Fibroblast of gingiva (primary cell): Measurements from ENCODE around the gene CDKN2C.
"Not testable (repeated sequence)": the region's sequence is repeated elsewhere in the genome, so short reads cannot be mapped to it uniquely, and the experiment has no call there.

ENCODE experiments used
- DNase-seq: peaks from one replicate; pipeline ENCODE4 v3.0.0-alpha.2; 2011; ENCODE audit warnings: low read depth

The CDKN2C gene

DNA sequence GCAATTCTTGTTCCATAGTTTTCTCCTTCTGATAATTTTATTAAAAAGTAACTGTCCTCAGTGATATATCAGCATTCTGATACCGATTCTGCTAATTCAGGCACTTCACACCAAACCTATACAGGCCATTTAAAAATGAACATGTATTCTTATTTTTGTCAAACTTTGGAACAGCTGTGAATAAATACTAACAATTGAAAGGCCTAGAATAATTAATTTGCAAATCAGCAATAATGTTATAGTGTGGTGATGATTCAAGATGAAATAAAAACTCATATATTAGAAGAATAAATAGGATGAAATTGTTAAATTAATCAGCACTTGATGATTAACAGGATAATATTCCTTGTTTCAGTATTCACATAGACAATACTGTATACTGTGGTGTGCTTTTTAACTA lies 9.9 kb downstream of the CDKN2C start:
- DNase-seq, result no peak

DNA sequence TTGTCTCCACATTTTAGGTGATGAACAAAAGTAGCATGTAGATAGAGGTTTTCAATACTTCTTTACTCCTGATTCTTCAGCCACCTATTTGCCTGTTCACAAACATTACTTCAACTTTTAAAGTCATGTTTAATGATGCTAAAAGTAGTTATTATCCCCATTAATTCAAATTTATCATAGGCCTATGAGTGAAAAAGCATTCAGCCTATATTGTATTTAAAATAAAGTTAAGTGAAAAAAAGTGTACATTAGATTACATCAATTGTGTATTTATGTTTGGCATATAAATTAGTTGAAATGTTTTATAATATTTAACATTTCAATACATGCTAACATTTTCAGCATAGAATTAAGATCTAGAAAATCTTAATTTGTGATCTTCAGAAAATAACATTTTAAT lies 10.5 kb downstream of the CDKN2C start:
- no peak for DNase-seq

DNA sequence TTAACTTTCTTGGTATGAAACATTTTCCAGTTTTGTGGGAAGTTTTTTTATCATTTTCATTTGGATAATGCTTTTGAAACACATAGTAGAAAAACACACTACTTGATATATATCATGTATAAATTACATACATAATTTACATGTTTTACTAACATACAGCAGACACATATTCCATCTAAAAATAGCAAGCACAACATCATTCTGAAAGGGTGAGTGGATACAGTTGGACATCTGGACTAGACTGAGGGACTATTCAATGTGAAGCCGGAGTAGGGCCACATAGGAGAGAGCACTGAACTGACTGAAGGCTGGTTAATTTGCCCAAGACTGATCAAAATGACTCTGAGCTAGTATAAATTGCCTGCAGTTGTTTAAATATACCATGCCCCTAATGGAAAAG lies 11.7 kb downstream of the CDKN2C start:
- DNase-seq, result no peak

DNA sequence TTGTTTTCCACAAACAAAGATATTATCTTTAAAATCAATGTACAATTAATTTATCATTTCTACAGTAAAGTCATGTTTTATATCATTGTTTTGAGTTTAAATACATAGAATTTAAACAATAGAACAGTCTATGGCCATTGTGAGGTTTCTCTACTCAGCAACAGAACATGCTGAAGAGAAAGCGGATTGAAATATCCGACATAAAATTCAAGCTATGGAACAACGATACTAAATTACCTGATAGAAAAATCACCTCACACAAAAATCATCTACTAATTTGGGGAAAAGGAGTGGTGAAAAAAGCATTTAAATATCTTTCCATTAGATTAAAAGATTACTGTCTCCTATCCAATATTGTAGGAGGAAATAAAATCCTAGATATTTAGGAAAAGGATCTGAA lies 12.6 kb downstream of the CDKN2C start:
- no peak for DNase-seq

DNA sequence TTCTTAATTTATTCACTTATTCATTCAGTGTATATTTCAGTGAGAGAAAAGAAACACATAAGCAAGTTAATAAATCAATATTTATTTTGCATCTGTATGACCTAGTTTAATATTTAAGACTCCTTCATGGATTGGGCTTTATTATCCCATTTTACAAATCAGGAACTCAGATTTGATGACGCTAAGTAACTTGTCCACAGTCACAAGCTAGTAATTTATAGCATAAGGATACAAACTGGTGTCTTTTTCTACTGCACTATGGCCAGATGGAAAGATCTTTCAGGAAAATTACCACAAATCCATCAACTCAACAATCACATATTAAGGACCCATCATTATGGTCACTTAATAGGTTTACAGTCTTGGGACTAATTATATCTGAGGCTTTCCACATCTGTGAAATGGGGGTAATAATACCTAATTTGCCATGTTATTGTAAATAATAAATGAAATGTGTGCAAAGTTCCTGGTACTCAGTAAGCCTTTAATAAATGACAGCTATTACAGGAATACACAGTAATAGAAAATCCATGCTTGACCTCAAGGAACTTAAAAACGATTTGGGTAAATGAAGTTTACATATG lies 13.3 kb downstream of the CDKN2C start:
- DNase-seq, result no peak

DNA sequence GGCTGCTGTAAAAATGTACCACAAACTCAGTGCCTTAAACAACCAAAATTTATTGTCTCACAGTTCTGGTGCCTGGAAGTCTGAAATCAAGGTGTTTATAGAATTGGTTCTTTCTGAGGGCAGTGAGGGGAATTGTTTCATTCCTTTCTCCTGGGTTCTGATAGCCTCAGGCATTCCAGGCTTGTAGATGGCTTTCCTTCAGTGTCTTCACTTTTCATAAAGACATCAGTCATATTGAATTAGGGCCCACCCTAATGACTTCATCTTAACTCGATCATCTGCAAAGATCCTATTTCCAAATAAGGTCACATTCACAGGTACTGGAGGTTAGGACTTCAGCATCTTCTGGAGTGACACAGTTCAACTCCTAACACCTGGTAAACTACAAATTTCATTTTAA lies 15.0 kb downstream of the CDKN2C start:
- no peak for DNase-seq

DNA sequence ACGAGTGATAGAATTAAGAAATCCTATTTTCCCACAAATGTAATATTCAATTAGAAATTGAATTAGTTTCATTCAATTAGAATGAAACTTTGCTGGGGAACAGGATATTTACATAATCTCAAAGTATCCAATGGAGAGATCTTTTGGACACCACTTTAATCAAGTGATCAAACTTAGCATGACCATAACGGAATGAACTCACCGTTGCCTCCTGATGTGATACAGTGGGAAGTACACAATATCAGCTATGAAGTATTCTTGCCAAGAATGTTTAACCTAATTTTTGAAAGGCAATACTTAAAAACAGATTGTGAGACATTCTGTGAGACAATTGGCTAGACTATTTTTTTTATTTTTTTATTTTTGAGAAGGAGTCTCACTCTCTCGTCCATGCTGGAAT lies 16.6 kb downstream of the CDKN2C start:
- peak; percentile 15 for DNase-seq

DNA sequence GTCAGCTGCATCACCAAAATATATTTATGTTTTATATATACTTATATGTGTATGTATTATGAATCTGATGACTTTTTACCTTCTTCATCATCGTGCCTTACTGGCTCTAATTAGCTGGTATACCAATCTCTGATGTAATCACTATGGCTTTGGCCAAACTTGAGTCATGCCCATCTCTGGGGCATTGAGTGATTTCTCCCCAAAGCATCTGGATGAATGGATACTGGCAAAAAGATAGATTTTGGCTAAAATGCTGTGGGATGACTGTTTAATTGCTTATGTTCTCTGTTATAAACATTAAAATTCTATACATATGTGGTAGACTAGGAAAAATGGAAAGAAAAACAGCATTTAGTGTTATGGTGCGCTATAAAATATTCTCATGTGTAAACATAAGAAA lies 19.6 kb downstream of the CDKN2C start:
- DNase-seq, result peak; percentile 79

DNA sequence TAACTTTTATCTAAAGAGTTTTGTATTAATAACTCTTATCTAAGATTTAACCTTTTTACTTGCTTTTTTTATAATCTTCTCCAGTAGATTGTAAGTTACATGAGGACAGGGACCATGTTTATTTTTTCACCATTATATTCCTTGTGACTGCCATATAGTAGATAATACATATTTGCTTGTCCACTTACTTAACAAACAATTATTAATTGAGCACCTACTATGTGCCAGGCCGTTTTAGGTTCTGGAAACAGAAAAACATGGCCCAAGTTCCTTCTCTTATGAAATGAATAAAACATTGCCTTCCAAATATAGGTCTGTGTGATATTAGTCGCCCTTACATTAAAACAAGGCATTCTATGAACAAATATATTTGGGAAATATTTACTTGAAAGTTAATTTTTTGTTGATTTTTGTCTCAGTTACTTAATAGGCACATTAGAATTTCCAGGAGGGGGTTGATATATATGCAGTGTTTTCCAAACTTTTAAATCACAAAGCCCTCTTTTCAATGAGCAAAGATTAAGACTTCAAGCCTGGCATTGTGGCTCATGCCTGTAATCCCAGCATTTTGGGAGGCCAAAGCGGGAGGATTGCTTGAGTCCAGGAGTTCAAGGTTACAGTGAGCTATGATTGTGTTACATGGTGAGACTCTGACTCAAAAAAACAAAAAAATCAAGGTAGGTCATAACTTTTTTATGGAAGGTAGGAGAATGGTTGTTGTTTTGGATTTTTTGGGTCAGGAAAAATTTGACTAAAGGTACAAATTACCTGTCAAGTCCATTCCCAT lies 22.7 kb downstream of the CDKN2C start:
- DNase-seq, result no peak

DNA sequence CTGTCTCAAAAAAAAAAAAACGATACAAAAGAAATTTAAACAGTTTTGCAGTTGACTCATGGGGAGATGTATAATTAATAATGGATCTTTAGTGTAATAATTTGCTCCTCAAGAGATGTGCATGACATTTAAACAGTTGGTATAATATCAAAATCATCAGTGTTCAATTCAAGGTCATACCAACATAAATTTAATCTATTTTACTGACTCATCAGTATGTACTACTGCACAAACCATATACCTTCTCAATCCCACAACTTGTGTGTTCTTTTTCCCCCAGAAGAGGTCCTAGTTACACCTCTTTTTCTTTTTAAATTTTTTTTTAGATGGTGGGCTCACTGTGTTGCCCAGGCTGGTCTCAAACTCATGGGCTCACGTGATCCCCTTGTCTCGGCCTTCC lies 23.6 kb downstream of the CDKN2C start:
- no peak for DNase-seq

DNA sequence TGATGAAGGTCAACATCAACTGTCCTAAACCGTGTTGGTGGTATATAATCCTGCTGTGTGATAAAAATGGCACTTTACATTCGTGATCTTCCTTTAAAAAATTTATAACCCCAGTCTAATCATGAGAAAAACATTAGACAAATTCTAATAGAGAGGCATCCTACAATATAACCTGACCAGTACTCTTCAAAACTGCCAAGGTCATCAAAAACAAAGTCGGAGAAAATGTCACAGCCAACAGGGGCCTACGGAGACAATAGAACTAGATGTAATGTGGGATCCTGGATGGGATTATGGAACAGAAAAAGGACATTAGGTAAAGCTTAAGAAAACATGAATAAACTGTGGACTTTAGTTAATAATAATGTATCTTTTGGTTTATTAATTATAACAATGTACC lies 25.0 kb downstream of the CDKN2C start:
- no peak for DNase-seq

DNA sequence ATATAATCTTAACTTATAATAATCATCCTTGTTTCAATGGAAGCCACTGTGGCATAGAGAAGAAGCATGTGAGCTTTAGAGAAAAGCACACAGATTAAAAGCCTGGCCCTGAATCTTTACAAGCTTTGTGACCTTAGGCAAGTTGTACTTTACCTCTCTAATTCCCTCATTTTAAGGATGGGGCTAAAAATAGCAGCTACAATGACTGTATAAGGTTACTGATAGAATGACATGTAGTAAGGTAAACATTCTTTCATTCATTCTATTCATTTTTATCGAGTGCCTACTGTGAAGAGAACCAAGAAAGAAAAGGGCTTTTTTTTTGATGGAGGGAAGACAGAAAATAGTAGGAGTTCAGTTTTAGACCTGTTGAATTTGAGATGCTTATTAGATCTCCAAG lies 25.6 kb downstream of the CDKN2C start:
- DNase-seq, result no peak

DNA sequence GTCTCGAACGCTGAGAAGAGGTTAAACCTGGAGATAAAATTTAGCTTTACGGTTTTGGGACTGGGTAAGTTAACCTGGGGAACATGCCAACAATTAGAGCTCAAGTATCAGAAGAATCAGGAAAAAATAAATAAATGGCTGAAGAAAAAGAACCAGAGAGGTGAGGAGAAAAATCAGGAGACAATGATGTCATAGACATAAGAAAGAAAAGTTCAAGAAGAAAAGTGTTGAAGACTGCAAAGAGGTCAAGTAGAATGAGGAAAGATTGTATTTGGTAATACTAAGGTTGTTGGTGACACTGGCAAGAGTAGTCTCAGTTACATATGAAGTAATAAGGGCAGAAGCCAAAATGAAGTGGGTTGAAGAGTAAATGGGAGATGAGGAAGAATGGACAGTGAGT lies 26.0 kb downstream of the CDKN2C start:
- DNase-seq, result no peak

DNA sequence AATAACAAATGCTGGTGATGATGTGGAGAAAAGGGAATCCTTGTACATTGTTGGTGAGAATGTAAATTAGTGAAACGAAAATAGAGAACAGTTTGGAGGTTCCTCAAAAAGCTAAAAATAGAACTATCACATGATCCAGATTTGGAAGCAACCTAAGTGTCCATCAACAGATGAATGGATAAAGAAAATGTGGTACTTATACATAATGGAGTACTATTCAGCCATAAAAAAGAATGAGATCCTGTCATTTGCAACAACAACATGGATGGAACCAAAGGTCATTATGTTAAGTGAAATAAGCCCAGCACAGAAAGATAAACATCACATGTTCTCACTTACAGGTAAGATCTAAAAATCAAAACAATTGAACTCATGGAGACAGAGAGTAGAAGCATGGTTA lies 29.3 kb downstream of the CDKN2C start:
- DNase-seq, result not testable (repeated sequence)

DNA sequence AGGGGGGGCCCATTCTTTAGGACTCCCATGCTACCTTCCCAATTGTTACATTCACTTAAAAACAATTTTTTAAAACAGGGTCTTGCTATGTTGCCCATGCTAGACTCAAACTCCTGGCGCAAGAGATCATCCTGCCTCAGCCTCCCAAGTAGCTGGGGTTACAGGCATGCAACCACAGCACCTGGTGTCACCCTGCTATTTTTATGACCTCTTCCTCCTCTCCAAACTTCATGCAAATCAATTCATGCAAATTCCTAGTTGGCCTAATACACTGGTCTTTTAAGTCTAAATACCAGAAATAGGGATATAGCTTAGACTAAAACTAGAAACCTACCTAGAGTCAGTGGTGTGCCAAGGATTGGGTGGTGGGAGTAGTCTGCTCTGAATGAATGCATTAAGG lies 30.1 kb downstream of the CDKN2C start:
- DNase-seq, result no peak

DNA sequence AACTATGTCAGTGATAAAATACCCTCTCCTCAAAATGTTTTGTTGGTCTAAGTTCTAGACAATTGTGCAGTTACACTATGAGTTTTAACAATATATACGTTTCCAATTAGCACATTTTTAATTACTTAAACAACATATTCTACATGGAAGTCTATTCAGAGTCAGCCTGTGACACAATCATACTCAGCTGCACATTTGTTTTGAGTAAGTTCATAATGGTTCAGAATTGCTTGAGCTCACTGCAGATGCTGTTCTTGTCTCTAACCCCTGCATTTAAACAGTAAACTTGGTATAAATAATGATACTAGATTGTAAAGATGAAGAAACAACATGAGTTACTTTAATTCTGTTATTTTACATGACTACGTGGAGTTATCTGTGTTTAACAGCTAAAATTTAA lies 30.6 kb downstream of the CDKN2C start:
- DNase-seq, result no peak

DNA sequence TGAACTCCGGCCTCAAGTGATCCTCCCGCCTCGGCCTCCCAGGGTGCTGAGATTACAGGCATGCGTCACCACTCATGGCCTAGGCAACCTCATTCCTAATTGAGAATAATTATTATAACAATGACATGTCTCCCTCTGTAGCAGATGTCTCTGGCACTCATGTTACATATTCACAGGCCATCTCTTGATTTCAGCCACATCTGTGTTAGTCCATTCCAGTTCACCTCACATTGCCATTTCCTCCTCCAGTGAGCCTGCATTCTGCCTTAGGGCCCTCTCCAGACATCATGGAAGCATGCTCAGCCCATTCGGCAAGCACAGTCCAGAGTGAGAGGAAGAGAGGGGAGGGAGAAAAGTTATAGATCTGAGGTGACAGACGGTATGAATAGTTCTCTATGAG lies 32.5 kb downstream of the CDKN2C start:
- DNase-seq, result no peak

DNA sequence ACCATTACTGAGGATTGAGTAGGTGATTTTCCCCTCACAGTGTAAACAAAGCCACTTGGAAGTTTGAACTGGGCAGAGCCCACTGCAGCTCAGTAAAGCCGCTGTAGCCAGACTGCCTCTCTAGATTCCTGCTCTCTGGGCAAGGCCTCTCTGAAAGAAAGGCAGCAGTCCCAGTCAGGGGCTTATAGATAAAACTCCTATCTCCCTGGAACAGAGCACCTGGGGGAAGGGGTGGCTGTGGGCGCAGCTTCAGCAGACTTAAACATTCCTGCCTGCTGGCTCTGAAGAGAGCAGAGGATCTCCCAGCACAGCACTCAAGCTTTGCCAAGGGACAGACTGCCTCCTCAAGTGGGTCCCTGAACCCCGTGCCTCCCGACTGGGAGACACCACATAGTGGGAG lies 35.5 kb downstream of the CDKN2C start:
- not testable (repeated sequence) for DNase-seq

DNA sequence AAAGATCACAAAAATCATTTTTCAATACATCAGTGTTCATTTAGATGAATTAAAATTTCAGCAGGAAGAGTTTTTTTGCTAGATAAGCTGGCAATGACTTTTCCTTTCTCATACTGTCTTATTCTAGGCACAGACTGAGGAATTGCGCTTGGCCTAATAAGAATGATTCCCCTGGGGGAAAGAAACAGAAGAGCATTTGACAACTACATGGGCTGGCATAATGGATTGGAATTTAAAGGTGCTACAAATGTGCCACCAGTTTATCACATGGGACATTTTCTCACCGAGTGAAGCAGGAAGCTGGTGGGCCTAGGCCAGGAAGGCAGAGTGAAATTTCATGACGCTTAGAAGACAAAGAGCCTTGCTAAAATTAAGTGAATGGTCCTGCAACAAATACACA lies 39.3 kb downstream of the CDKN2C start:
- no peak for DNase-seq

DNA sequence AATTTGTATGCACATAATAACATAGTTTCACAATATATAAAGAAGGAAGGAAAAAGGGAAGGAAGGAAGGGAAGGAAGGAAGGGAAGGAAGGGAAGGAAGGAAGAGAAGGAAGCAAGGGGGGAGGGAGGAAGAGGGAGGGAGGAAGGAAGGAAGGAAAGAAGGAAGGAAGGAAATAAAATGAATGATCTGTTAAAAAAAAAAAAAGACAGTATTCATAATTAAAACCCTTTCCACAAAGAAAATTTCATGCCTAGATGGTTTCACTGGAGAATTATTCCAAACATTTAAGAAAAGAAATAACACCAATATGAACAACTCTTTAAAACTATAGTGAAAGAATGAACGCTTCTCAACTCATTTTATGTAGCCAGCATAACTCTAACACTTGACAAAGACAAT lies 44.8 kb downstream of the CDKN2C start:
- DNase-seq, result no peak

DNA sequence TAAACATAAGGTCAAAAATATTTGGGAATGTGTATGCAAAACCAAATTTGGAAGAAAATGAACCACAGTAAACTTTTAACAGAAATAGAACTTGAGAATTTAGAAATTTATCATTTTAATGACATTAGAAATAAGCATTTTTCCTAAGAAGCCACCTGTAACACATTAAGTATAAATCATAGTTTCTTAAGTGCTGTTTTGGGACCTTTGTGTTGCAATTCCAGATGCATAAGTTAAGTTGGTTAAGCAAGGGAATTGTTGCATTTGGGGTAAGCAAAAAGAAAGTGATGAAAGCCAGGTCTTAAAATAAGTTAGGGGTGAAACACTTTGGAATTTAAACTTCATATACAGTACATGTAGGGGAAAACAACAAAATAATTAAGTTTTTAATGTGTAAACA lies 49.8 kb downstream of the CDKN2C start:
- peak; percentile 92 for DNase-seq
